GM20431 (cell line): ENCODE data around the gene SAPCD1.

Source experiments
- in situ Hi-C: fragments of 300-500 bp; cut with MseI, MboI; formaldehyde crosslinking; loops from one replicate; pipeline ENCODE4 v1.15.0; 2020; ENCODE audit warnings: low sequenced_read_pairs; ENCODE audit not compliant: unreplicated experiment

Gene SAPCD1

GRCh38 chr6:31762356-31762755, at the start of gene SAPCD1:
Gene SAPCD1, plus strand, starts transcription at chr6:31762656. Its CDS starts 399 bp downstream, at chr6:31763055.
- in situ Hi-C loops, result no loop called here

DNA sequence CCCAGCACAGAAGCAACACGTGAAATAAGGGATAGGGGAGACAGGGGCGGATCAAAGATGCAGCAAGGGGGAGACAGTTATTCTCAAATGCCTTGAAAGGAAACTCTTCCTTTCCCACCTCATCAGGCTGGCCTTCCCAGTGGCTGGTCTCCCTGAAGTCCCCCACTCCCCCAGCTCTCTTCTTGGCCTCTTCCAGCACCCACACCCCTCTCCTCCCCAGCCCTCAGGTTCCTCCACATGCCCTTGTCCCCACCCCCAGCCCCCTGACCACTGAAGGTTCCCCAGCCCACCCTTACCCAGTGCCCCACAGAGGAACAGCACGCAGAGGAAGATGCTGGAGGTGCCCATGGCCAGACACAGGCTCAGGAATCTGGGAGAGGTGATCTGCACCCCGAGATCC, 49.0 kb upstream of the SAPCD1 start:
- in situ Hi-C loops, result no loop called here

DNA sequence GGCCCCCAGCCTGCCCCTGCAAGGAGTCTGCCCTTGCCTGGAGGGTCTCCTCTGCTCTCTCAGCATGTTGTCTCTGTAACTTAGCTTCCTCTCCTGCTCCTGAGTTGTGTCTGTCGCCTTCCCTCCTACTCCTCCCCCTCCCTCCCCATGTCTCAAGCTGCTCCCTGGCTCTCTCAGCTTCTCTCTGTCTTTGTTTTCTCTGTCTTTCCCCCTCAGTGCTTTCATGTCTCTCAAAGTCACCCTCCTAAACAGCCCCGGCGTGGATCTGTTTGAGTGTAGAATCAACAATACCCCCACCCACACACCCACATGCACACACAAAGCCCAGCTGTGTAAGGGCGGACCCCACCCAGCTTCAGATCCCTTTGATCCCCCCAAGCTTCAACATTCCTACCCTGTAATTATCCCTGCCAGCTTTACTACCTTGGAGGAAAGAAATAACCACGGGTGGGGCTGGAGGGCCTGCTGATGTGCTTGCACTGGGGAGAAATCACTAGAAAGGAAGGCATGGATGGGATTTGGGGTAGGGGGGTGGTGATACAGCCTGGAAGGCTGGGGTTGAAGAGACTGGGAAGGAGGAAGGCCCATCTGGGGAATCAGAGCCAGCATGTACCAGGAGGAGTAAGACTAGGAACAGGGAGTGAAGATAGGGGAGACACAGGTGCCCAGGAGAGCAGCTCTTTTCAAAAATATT, 48.3 kb upstream of the SAPCD1 start:
- in situ Hi-C loops, result no loop called here

DNA sequence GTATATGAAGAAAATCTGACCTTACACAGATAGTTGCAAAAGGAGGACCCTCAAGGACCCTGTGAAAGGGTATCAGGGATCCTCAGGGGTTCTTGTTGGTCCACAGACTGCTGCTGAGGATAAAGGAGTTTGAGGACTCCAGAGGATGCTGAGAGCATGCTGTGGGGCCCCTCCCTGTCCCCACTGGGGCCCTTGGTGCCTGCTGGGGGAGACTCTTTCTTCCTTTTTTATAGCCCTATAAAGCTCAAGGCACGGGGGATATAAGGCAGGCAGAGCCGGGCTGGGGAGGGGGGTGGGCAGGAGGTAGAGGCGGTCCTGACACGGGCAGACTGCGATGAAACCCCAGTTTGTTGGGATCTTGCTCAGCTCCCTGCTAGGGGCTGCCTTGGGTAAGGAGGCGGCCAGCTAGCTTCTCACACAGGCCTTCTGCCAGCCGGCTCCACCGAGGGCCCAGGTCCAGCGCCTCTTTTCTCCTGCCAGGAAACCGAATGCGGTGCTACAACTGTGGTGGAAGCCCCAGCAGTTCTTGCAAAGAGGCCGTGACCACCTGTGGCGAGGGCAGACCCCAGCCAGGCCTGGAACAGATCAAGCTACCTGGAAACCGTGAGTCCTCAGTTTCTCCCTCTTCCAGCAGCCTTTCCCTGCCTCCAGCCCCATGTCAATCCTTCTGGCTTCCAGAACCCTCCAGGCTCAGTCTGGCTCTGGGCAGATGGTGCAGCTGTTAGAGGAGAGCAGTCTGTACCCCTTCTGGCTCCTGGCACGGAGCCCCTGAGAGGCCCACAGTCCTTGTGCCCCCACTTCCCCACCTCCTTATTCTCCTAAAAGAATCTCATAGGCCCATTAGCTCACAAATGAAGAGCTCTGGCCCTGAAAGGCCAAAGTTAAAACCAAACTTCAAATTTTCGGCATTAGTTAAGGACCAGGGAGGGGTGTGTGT, 47.2 kb upstream of the SAPCD1 start, which contains the start of gene LY6G6D:
Gene LY6G6D (plus strand): TSS at position 327 of the 937 bp plus-strand sequence. CDS start 8 bp downstream, at position 335.
- in situ Hi-C loops, result no loop called here

- in situ Hi-C loops, result no loop called here
Measured at GRCh38 chr6:31717499-31718222, 44.8 kb upstream of the SAPCD1 start.

GRCh38 chr6:31718265-31718664, 44.2 kb upstream of the SAPCD1 start:
- in situ Hi-C loops, result no loop called here

GRCh38 chr6:31719001-31719400, 43.5 kb upstream of the SAPCD1 start:
- in situ Hi-C loops, result no loop called here

- in situ Hi-C loops, result no loop called here
Measured at GRCh38 chr6:31720196-31720770, 42.2 kb upstream of the SAPCD1 start.

- in situ Hi-C loops, result no loop called here
Measured at GRCh38 chr6:31721351-31722020, 41.0 kb upstream of the SAPCD1 start, which contains the start of gene LY6G6C. Gene LY6G6C, minus strand, starts transcription at chr6:31721746. Its CDS starts 67 bp downstream, at chr6:31721679.

GRCh38 chr6:31722173-31722572, 40.3 kb upstream of the SAPCD1 start:
- in situ Hi-C loops, result no loop called here

GRCh38 chr6:31723245-31723979, 39.0 kb upstream of the SAPCD1 start, which contains the start of gene MPIG6B:
Gene MPIG6B, plus strand, starts transcription at chr6:31723373. Its CDS starts 11 bp downstream, at chr6:31723384.
- in situ Hi-C loops, result no loop called here

GRCh38 chr6:31723980-31724691, 38.3 kb upstream of the SAPCD1 start:
- in situ Hi-C loops, result no loop called here

- in situ Hi-C loops, result no loop called here
Measured at GRCh38 chr6:31725502-31726350, 36.7 kb upstream of the SAPCD1 start.

- in situ Hi-C loops, result no loop called here
Measured at GRCh38 chr6:31727034-31727716, 35.3 kb upstream of the SAPCD1 start.

DNA sequence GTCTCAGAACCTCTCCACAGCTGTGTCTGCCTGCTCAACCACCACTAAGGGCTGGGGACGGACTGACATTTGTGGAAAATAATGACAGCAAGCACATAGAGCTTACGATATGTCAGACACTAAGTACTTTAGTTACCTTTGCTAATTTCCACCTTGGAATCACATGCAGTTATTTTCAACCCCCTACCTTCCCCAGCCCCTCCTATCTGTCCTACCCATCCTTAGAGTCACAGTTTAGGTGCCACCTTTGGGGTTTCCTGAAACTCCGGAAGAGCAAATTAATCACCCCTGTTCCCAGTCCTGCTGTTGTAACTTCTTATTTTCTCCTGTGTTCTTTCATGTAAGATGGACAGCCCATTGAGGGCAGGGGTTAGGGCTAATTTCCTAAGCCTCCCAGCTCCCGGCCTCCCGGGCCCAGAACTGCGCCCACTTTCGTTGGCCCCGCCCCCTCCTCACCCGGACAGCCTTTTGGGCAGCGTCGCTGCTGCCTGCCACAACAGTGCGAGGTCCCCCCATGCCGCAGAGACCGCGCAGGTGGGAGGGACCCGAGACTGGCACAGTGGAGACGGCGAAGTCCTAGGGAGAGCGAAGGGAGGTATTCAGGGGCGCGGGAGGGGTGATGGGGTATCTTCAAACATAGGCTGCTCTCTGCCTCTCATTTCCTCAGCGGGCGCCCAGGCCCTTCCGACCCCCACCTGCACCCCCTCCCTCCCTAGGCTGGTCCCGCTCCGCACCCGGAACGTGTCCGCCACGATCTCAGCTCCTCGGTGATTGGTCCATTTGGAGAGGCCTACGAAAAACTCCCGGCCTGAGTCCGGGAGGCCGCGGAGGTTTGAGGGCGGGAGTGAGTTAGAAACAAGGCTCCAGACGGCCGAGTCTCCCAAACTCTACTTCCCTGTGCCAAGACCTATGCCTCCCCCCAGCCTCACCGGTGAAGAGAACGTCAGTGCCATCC, 34.5 kb upstream of the SAPCD1 start:
- in situ Hi-C loops, result no loop called here
